CD4-positive, alpha-beta T cell treated with Interleukin-15 for 4 hours (primary cell): ENCODE measurements around the gene FOXP2.

Experiments
- DNase-seq: peaks from one replicate; pipeline ENCODE4 v3.0.0-alpha.2; 2020; ENCODE audit warnings: low spot score

Gene FOXP2

DNA sequence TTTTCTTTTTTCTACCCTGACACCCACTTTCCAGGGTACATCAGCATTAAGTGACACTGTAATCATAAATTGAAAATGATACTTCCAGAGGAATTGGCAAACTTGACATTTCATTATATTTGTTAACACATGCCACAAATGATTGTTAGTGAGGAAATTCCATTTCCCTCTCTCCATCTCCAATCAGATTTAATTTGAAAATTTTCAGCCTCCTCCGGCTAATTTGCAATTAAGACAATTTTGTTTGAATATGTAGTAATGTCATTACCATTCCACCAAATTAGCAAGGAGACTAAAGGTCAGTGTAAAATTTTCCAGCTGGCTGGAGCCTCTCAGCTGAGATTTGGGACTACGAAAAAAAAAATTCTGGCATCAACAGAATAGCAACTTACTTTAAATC lies 242.7 kb downstream of the FOXP2 start:
- DNase-seq, result no peak

DNA sequence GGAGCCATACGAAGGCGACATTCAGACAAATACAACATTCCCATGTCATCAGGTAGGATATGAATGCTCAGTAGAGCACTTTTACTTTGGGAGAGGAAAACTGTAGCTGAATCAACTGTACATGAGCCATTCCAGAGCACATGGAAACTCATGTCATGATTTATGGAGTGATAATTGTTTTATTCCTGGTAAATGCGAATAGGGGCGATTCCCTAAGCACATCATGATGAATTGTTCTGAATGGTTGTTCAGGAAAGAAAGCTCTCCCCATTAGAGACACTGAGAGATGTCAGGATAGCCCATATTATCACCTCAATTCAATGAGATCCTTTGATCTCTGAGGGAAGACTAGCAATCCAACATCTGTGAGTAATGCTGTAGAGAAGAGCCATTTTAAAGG lies 243.6 kb downstream of the FOXP2 start:
- no peak for DNase-seq

DNA sequence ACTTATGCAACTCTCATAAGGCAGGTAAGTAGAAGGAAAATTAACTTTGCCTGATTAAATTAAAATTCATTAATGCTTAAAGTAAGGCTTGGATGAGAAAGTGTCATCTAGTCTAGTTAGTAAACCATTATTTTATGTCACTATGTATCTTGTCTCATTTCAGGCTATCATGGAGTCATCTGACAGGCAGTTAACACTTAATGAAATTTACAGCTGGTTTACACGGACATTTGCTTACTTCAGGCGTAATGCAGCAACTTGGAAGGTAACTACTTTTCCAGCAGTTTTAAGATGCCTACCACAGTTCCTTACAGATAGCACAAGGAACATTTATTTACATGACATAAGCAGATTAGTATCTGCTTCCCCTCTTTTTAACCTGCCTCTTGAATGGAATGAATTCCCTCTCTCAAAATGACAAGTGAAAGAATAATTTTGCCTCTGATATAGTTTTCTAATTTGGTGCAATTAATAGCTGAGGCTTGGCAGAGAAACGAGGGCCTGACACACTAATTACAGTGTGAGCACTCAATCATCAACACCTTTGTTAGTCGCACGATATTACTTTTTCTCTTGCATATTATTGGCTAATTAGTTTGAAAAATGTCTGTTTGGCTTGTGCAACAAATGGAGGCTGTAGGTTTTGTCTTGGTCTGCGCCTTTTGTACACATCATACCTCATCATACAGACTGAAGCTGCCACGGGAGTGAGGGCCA lies 245.0 kb downstream of the FOXP2 start:
- no peak for DNase-seq

DNA sequence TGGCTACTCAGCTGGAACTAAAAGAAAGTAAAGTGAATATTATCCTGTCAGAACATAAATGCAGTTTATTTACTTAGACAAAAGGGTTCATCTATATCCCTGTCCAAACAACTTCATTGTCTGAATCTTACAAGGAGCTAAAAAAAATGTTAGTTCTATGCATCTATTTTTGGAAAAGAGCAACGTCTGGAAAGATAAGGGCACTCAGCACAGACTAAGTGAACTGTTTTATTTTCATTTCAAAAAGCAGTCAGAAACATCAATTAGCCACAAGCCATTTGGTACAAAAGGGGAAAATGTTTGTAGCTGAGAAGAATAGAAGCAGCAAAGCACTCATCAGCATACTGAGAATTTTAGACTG lies 245.5 kb downstream of the FOXP2 start:
- no peak for DNase-seq

DNA sequence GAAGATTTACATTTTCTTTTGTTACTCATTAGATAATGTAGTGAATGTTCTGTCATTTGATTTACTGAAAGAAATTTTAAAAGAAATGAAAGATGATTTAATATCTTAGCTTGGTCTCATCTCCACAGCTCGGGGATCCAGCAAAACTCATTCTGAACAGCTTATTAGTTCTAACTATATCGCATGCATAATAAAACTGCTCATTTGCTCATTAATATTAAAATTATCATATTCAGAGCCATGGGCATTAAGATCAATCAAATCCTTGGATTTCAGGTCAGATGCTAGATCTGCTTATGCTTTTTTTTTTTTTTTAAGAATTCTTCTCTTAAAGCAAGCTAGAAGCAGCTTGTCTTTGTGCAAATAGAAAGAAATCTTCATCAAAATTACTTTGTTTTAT lies 246.1 kb downstream of the FOXP2 start:
- DNase-seq, result no peak

DNA sequence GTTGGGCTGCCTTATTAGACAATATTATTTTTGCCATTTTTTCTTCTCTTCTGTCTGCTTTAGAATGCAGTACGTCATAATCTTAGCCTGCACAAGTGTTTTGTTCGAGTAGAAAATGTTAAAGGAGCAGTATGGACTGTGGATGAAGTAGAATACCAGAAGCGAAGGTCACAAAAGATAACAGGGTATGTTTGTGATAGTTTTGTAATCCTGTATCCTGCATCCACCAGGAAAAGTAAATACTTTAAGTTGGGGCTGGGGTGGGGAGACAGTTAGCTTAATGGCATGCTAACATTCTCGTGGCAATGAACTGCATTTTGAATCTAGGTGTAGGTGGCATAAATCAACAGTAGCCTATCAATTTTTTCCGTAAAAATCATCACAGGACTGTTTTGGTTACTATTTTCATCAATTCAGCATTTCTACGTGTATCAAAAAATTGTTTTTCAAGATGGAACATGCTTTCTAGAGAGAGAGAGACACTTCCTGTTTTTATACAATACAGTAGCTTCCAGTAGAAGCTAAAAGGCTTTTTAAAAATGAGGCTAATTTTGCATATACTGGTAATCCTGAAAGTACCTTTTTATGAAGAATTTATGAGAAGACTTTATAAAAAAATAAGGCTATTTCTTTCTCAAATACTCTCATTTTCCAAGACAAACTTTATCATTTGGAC lies 247.5 kb downstream of the FOXP2 start:
- no peak for DNase-seq

DNA sequence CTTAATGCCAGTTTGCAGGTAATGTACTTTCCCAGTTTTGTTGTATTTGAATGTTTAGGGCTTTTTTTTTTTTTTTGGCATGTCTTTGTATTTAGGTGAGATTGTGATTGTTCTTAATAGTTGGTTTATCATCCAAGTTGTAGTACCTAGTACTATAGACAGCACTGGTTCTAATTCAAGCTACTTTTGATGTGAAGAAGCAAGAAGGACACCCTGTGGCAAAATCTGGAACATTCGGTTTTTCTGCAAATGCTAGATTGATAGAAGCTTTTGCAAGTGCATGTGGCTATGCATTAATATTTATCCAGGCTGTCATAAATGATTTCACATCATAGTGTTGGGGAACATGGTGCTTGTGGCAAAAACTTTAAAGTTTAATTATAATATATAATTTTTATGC lies 248.9 kb downstream of the FOXP2 start:
- no peak for DNase-seq

DNA sequence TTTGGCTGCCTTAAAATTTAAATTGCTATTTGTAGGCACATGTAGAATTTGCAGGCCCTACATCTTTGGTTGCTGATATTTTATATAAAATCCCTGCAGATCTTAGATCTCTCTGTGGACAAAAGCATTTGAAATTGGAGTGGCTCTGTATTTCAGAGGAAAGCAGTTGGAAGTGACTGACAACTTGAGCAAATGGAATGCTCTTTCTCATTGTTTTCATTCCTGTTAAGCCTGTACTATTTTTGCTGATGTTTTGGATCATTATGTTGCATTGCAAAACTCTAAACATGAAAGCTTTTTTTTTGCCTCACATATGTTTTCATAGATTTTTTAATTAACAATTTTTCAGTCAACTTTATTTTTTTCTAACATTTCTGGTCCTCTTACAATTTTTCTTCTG lies 256.1 kb downstream of the FOXP2 start:
- DNase-seq, result no peak

DNA sequence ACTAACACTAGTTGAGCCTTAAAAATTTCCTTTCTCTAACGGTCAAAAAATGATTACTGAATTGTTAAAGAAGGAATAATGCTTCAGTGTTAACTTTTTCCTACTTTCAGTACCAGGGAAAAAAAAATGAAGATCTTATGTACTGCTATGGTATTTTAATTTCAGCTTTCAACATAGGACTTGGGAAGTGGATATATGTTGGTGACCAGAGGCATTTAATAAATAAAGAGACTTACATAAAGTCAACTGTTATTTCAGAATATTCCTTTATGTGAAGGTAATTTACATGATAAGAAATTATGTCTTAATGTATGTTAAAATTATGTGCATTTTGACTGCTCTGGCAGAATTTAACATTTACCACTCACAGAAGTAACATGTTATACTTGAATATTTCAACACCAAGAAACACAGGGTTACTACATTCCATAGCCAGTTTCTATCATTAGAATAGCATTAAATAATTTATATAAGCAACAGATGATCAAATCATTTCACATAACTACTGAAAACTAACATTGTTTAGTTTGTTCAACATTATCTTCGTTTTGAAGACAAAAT lies 257.0 kb downstream of the FOXP2 start:
- no peak for DNase-seq

DNA sequence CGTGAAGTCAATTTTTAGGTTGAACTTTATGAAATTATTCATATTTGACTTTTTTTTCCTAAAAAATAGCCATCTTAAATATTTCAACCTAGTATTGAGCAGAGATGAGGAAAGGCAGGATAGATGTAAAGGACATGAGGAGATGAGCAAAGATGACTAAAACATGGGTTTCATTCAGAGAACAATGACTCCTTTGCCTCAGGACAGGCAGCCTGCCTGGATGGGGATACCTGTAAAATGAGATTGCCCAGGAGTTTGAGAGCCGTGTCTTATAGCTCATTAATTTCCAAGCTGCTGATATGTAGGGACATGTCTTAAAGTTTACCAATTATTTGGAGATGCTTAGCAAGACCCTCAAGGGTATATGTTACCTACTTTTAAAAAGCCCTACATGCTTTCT lies 263.5 kb downstream of the FOXP2 start:
- no peak for DNase-seq

DNA sequence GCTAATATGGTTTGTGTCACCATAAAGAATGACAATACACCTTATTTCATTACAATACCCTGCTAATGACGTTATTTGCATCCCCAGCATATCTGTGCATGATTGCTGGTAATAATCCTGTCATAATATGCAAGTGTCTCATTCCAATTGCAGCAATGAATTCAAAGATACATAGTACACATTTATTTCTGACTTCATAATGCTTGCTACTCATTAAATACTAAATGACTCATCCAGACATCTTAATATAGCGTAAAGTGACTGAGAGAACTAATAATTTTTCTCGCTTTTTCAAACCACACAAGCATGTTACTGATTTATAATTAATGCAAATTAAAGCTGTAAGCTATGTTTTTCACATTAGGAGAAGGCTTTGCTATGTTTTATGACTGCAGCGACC lies 272.6 kb downstream of the FOXP2 start:
- DNase-seq, result no peak

DNA sequence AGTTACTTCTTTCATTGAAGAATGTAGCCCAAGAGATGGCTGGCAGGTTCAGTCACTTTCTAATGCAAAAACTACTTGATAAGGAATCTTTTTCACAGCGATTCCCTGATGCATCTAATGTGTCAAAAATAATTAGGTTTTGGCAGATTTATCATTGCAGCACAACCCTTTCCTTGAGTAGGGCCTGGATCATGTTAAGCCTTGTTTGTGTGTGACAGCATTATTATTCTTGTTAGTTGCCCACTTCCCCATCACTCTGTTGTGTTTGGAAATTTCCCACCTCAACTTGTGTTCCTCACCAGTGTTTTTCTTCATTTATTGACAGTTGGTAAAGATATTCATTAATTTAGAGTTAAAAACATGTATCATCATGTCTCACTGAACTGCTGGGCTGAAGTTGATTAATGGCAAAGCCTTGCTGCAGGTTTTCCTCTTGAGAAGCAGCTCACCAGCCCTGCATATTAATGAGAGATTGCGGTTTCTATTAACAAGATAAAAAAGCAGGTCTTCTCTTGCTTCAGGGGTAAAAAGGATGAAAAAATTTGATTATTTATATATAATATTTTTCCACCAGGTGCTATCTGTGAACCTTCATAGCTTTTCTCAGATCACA lies 273.9 kb downstream of the FOXP2 start:
- no peak for DNase-seq

DNA sequence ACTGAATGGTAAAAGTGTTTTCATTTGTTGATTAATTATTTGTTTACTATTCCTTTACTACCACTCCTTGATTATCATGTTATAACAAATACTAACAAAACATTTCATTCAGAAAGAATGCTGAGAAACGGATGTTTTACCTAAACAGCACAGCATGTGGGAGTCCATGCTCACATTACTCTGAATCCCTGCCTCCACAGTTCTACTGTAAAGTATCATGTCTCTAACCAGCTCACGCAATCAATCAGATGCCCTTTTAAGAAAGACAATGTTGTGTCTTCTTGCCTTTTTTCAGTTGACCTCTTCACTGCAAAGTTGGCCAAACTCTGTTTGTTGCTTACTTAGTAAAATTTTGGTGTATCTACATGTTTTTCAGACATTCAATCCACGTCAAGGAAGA lies 274.8 kb downstream of the FOXP2 start:
- no peak for DNase-seq

DNA sequence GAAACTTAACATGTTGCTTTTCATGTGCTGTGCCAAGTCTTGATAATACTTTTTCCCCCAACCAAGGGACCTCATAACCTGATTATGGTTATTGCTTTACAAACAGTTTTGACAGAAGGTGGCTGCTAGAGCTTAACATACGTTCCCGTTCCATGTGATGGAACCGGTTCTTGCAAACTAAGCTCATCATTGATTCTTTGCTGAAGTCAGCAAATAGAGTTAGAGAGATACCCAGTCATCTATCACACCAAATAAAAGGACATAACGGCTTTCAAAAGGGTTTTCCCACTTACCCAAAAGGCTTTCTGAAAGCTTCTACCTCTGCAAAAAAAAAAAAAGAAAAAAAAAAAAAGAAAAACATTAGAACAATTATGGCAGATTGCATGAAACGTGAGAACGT lies 277.0 kb downstream of the FOXP2 start:
- DNase-seq, result no peak

DNA sequence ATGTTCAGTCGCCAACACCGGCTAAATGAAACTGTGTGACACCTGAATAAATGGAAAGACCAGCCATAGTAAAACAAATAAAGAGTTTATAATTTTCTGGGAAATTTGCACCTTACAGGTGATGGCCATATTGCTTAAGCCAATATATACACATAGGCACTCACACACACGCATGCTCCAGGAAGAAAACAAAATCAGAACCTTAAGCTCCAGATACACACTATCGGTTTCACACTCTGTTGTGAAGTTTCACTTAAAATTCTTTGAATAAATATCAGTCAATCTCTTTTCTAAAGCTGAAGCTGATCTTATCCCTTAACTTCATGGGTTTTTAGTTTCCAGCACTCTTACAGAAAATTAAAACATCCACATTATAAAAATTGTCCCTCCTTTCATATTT lies 280.6 kb downstream of the FOXP2 start:
- DNase-seq, result no peak

DNA sequence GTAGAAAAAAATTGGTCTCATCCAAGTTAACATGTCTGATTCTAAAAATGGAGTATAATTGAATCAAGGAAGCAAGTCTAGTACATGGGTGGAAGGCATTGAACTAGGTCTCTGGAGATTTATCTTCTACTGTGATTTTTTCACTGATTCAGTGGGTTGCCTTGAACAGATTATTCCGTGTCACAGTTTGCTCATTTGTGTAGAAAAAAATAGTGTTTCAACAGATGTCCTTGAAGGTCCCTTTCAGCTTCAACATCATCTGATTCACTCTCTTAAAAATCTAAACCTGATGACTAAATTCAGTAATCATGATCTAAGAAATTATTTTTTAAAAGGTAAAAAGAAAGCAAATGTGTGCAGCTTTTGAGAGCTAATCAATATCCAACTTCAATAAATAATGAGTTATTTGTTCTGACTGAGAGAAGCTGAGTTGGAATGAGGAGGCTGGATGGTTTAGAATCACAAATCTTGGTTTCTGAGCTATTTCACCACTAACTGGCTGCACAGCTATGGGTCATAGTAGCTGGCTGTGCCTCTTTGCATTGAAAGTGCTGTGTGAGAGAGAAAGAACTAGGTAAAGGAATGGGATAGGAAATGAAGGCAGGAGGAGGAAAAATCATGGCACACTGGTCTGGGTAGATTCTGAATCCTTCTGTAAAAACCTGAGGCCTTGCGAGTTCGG lies 285.8 kb downstream of the FOXP2 start:
- no peak for DNase-seq

DNA sequence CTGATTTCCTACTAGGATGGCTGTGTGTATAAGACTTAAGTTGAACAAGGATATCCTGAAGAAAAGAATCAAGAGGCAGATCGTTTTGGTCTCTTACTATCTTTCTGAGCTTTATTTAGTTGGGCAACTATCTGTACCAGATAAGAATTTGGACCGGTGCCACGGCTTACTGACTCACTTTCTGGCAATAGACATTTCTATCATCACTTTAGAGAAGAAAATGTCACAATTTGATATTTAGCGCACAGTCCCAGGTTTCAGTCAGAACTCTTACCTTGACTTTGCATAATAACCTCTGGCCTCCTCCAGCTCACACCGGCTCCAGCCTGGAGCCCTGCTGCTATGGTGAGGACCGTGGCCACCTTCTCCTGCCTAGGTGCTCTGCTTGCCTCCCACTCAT lies 289.1 kb downstream of the FOXP2 start:
- no peak for DNase-seq

DNA sequence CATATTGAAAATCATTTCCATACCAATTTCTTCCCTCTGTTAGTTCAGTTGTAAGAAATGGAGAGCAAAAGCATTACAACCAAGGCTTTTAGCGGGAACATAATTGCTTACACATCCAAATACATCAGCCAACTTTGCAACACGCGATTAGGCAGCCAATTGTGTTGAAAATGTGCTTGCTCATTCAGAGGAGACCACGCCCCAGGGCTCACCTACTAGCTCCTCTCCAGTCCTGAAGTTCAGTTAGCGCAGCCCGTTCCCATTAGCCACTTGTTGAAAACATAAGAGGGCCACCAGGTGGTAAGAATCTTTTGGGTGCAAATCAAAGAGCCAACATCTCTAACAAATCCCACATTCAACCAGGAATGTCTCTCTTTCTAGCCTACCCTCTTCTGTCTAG lies 294.0 kb downstream of the FOXP2 start:
- no peak for DNase-seq

DNA sequence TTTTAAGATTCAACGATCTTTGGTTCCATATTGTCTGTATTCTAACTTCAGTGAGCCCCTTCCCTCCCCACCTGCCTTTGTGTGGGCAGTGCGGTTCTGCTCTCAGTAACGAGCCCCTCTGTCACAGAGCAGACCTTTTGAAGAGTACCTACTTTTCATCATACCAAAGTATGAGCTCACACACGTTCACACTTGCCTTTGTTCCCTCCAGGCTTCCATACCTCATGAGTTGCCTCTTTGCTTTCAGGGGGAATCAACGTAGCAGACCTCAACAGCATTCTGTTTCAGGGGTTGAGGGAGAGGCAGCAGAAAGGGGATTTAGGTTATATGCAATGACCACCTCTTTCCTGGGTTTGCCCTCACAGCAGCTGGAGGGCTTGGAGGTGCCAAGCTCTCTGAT lies 295.9 kb downstream of the FOXP2 start:
- no peak for DNase-seq

DNA sequence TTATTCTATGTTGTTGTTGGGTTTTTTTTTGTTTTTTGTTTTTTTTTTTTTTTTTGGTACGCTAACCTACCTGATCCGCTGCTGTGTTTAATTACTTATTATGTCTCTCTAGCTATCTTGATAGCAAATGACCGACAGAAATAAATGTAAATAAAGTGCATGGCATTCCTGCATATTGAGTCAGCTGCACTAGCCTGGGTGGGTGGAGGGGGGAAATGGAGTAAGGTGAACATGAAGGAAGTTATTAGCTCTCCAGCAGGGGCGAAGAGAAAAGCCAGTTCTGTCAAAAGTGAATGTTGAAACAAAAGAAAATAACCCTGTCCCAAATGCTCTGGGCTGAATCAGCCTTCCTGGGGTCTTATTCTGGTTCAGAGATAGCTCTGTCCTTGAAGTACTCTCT lies 296.6 kb downstream of the FOXP2 start:
- DNase-seq, result no peak

DNA sequence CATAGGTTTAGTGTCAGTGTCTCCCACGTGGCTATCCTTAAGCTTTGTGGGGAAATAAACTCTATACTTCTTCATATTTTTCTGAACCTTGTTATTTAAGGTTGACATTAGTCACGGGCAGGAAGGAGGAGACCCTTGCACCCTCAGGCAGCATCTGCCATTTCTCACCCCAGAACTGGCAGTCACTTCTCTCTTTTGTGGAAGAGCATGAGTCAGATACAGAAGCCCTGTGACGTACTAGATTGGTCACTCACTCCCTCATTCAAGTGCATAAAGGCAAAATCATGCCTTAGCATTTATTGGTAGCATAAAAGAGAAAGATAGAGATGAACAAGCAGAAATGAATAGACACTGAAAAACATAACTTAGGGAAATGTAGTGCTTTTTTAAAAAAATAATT lies 301.3 kb downstream of the FOXP2 start:
- DNase-seq, result no peak

DNA sequence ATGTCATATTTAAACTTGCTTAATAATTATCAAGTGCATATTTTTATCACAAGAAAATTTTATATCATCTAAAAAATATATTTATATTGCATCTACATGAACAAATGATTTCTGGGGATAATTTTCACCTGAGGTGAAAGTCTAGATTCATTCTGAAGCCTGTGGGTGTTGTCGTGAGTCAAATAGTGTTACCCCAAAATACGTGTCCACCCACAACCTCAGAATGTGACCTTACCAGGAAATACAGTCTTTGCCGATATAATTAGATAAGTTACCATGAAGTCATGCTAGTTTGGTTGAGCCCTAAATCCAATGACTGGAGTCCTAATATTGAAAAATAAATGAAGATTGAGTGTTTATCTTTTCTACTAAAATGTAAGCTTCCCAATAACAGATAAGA lies 304.2 kb downstream of the FOXP2 start:
- no peak for DNase-seq

DNA sequence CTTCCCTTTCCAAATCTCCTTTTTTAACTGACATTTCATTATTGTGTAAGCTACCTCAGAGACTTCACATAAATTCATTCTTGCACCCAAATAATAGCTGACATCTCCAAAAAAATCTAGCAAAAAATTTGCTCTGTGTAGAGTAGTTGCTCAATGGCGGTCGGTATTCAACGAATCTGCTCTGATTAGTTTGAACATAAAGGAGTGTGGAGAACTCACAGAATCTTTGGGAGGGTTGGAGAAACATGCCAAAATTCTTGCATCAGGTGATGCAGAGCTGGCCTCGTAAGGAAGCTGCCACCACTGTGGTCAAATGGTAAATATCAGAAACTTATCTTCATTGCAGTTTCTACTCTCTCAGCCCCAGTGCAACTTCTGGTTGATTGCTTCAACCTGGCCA lies 306.1 kb downstream of the FOXP2 start:
- DNase-seq, result no peak
